Mucosa of descending colon (tissue), 3 donors: ENCODE results near the gene ELL2. TPM values are rescaled to one million over a fixed set of nuclear protein-coding genes. Genes with fewer than 3 reads are reported as not detected.
A peak's percentile ranks its signal among the peaks of the same experiment; 100 is the strongest.

Source experiments
- ATAC-seq: fragments of 200-7000 bp; cut with Tn5 transposase; one replicate; pipeline ENCODE4 v1.9.1; 2020; ENCODE audit warnings: mild to moderate bottlenecking, moderate library complexity
- DNase-seq, 3 donors: peaks; one replicate each; pipeline ENCODE4 v3.0.0-alpha.2; 2020
- H3K36me3 ChIP-seq: fragments of 200-600 bp; one replicate; pipeline ENCODE4 v1.8.0; 2021; ENCODE audit warnings: low read depth, mild to moderate bottlenecking
- H3K4me1 ChIP-seq: fragments of 200-600 bp; one replicate; pipeline ENCODE4 v1.8.0; 2021; ENCODE audit warnings: low read depth, mild to moderate bottlenecking
- H3K4me3 ChIP-seq: fragments of 200-600 bp; one replicate; pipeline ENCODE4 v1.8.0; 2021; ENCODE audit warnings: mild to moderate bottlenecking
- H3K9me3 ChIP-seq: fragments of 200-600 bp; one replicate; pipeline ENCODE4 v1.8.0; 2021; ENCODE audit warnings: mild to moderate bottlenecking
- CTCF ChIP-seq: fragments of 200-600 bp; IDR thresholded peaks from one replicate; pipeline ENCODE4 v1.8.0; 2022; ENCODE audit warnings: antibody characterized with exemption, mild to moderate bottlenecking
- intact Hi-C, 2 donors: fragments of 100-400 bp; cut with DNase I in 1 of 2; cut with micrococcal nuclease in 1 of 2; formaldehyde crosslinking; loops; one replicate each; pipeline versions ENCODE4 v1.11.0 to v1.11.1; 2022; cut with DNase I, micrococcal nuclease
- total RNA-seq, 3 donors: library from RNA; stranded (reverse); fragmentation: NEBNext Ultra II Directional in 2 of 3; extraction: Animal tissue kit (Norgen Biotek cat#: 25700) in 2 of 3; gene quantifications; one replicate each; pipeline versions ENCODE4 v1.2.1 to v1.2.4, GENCODE V29; 2021 to 2023
- donor health status: DM: no; HTN: no; CAD: no; lungs with moderate emphysema.
- donor health status: DM: no; HTN: no; CAD: no.
- donor health status: DM: no; HTN: yes; CAD: no.

ELL2 gene
- total RNA-seq, 3 donors from 2014 or later, result 26.9 to 42.7 (median 31.7) TPM

GRCh38 chr5:95850391-95850894 lies 111.2 kb downstream of the ELL2 start:
- Histone ChIP-seq H3K9me3 (no peaks in the 10 kb centered on the region), H3K4me1 (no peaks in the 10 kb centered on the region), H3K36me3 (no peaks in the 10 kb centered on the region), H3K4me3 (no peak overlapping the region)
- intact Hi-C loops, result no loop called here
- no peak for ATAC-seq
- no peak for DNase-seq
- TF ChIP-seq CTCF, result no peak

GRCh38 chr5:95848701-95849100 lies 113.0 kb downstream of the ELL2 start:
- Histone ChIP-seq H3K9me3 (no peaks in the 10 kb centered on the region), H3K4me1 (no peaks in the 10 kb centered on the region), H3K36me3 (no peaks in the 10 kb centered on the region), H3K4me3 (no peak overlapping the region)
- ATAC-seq (no peak), DNase-seq (no peak)
- intact Hi-C loops, result loop anchor here (5.0 to 10.0 kb wide), 3 partner anchors 66 to 204 kb away; partner anchors contain the start of gene RFESD (in 2 of the 2)
- no peak for TF ChIP-seq CTCF

GRCh38 chr5:95847261-95847592 lies 114.4 kb downstream of the ELL2 start:
- no peak for ATAC-seq
- Histone ChIP-seq H3K4me1 (peaks cover 4% of the 10 kb centered on the region), H3K4me3 (no peak overlapping the region), H3K36me3 (no peaks in the 10 kb centered on the region), H3K9me3 (no peaks in the 10 kb centered on the region)
- intact Hi-C loops, result loop anchor here (1.0 to 10.0 kb wide), 4 partner anchors 65 to 202 kb away; partner anchors contain the start of gene RFESD (in 2 of the 2)
- no peak for DNase-seq
- TF ChIP-seq CTCF, result no peak

- Histone ChIP-seq H3K9me3 (no peaks in the 10 kb centered on the region), H3K36me3 (no peaks in the 10 kb centered on the region), H3K4me3 (no peak overlapping the region), H3K4me1 (peaks cover 6% of the 10 kb centered on the region)
- DNase-seq, result peak in 1 of 3 donors; percentile 77
- ATAC-seq, result peak; percentile 86
- intact Hi-C loops, result loop anchor here (1.0 to 10.0 kb wide), 4 partner anchors 64 to 202 kb away; partner anchors contain the start of gene RFESD (in 2 of the 2)
- TF ChIP-seq CTCF, result peak; percentile 77
Measured at GRCh38 chr5:95846554-95847260, 114.9 kb downstream of the ELL2 start.

- DNase-seq (no peak), ATAC-seq (no peak)
- intact Hi-C loops, result loop anchor here (5.0 to 10.0 kb wide), 3 partner anchors 63 to 201 kb away; partner anchors contain the start of gene RFESD (in 2 of the 2)
- no peak overlapping the region for H3K4me3 ChIP-seq
- no peaks in the 10 kb centered on the region for H3K9me3 ChIP-seq
- no peaks in the 10 kb centered on the region for H3K36me3 ChIP-seq
- no peak for TF ChIP-seq CTCF
- H3K4me1 ChIP-seq, result peaks cover 12% of the 10 kb centered on the region
Measured at GRCh38 chr5:95845391-95845790, 116.3 kb downstream of the ELL2 start.
